HepG2 (cell line): ENCODE results near the gene MFAP3L. TPM values are rescaled to one million over a fixed set of nuclear protein-coding genes. Genes with fewer than 3 reads are reported as not detected.

Source experiments
- ATAC-seq: fragments of 200-7000 bp; cut with Tn5 transposase; 3 replicates; pipeline ENCODE4 v1.9.1; 2020; ENCODE audit warnings: mild to moderate bottlenecking, moderate library complexity
- BruUV-seq: library from RNA; stranded (reverse); fragments of 400-500 nt; replicated peaks from 2 replicates; lab custom pipeline; 2021; lab: Mats Ljungman, UMichigan
- CTCF ChIA-PET: fragments of 300-600 bp; formaldehyde crosslinking; extraction: SDS; loops from one replicate; lab custom pipeline; 2021; ENCODE audit warnings: low total read pairs, inconsistent platforms, low intra/inter-chr PET ratio; lab: Yijun Ruan, JAX
- POLR2A ChIA-PET: fragments of 350-600 bp; sonication (Branson Sonifier 250); formaldehyde crosslinking; loops from one replicate; lab custom pipeline; 2020; ENCODE audit warnings: antibody characterized with exemption, inconsistent platforms; lab: Yijun Ruan, JAX
- DNase-seq: peaks from one replicate; pipeline ENCODE4 v3.0.0-alpha.2; 2015; ENCODE audit warnings: low spot score
- FAIRE-seq: peaks from 3 replicates; lab custom pipeline; 2011; peaks lifted over from hg19 to GRCh38; lab: Jason Lieb, UNC
- H2AFZ ChIP-seq: one replicate; pipeline ENCODE4 v1.6.1; 2011; ENCODE audit warnings: low read length, inconsistent platforms
- H3K27ac ChIP-seq: fragments of 300-600 bp; 3 replicates; pipeline ENCODE4 v1.8.0; 2011; ENCODE audit warnings: mixed run types, mild to moderate bottlenecking, mixed read lengths, low read length, inconsistent platforms; ENCODE audit not compliant: insufficient read depth; ENCODE audit errors: extremely low read length
- H3K27me3 ChIP-seq, 2 experiments: fragments of 200-600 bp in 1 of 2; 2 replicates in 1 of 2; 3 replicates in 1 of 2; pipeline versions ENCODE4 v1.6.0 to v1.8.0; 2011; ENCODE audit warnings: low read length in 2 of 2, mild to moderate bottlenecking in 2 of 2, moderate library complexity in 2 of 2, inconsistent platforms in 1 of 2; ENCODE audit not compliant: insufficient read depth in 2 of 2, control insufficient read depth in 1 of 2
- H3K36me3 ChIP-seq, 2 experiments: fragments of 200-600 bp in 1 of 2; replicated peaks in 1 of 2; 2 replicates in 1 of 2; 3 replicates in 1 of 2; pipeline versions ENCODE4 v1.5.1 to v1.8.0; 2011; ENCODE audit warnings: low read length in 2 of 2, inconsistent platforms in 1 of 2; ENCODE audit not compliant: insufficient read depth in 2 of 2, control insufficient read depth in 1 of 2
- H3K4me1 ChIP-seq: 2 replicates; pipeline ENCODE4 v1.5.1; 2012; ENCODE audit warnings: low read length, inconsistent platforms; ENCODE audit not compliant: insufficient read depth
- H3K4me2 ChIP-seq: 2 replicates; pipeline ENCODE4 v1.6.0; 2011; ENCODE audit warnings: low read depth, low read length, inconsistent platforms
- H3K4me3 ChIP-seq, 3 experiments: fragments of 200-600 bp in 1 of 3; sonication (generic), shearing (Covaris generic) in 1 of 3; replicated peaks in 1 of 3; 2 replicates each; pipeline ENCODE4 v1.5.1; 2011 to 2016; ENCODE audit warnings: low read length in 3 of 3, inconsistent platforms in 2 of 3, low read depth in 2 of 3, mild to moderate bottlenecking in 2 of 3, control low read depth in 1 of 3, mixed read lengths in 1 of 3; ENCODE audit not compliant: insufficient read depth in 1 of 3
- H3K79me2 ChIP-seq: one replicate; pipeline ENCODE4 v1.6.1; 2011; ENCODE audit warnings: low read length, inconsistent platforms; ENCODE audit not compliant: insufficient read depth
- H3K9ac ChIP-seq: 2 replicates; pipeline ENCODE4 v1.6.0; 2011; ENCODE audit warnings: mild to moderate bottlenecking, low read depth, low read length, inconsistent platforms; ENCODE audit not compliant: insufficient read depth
- H3K9me3 ChIP-seq: 2 replicates; pipeline ENCODE4 v1.5.1; 2012; ENCODE audit warnings: mild to moderate bottlenecking, low read length
- H4K20me1 ChIP-seq: 2 replicates; pipeline ENCODE4 v1.6.0; 2011; ENCODE audit warnings: inconsistent platforms, mild to moderate bottlenecking, low read length, moderate library complexity; ENCODE audit not compliant: insufficient read depth
- BRCA1 ChIP-seq: sonication (generic); formaldehyde crosslinking; IDR thresholded peaks from 2 replicates; pipeline ENCODE4 v1.4.0; 2020; ENCODE audit warnings: missing genetic modification reagents
- DNMT1 ChIP-seq: sonication (generic); formaldehyde crosslinking; IDR thresholded peaks from 2 replicates; pipeline ENCODE4 v1.5.1; 2020; ENCODE audit warnings: mild to moderate bottlenecking, missing genetic modification reagents
- GFI1 ChIP-seq: sonication (generic); formaldehyde crosslinking; IDR thresholded peaks from 2 replicates; pipeline ENCODE4 v1.5.0; 2020; ENCODE audit warnings: missing genetic modification reagents, mild to moderate bottlenecking, borderline replicate concordance
- GMEB1 ChIP-seq: sonication (generic); formaldehyde crosslinking; IDR thresholded peaks from 2 replicates; pipeline ENCODE4 v1.5.1; 2020; ENCODE audit warnings: missing genetic modification reagents, mild to moderate bottlenecking, borderline replicate concordance
- HMG20A ChIP-seq: IDR thresholded peaks from 2 replicates; pipeline ENCODE4 v1.6.1; 2016; ENCODE audit warnings: borderline replicate concordance
- IRF2 ChIP-seq: IDR thresholded peaks from 2 replicates; pipeline ENCODE4 v1.6.1; 2018; ENCODE audit warnings: missing genetic modification reagents, missing compliant biosample characterization
- MXD3 ChIP-seq: IDR thresholded peaks from 2 replicates; pipeline ENCODE4 v1.6.1; 2016; ENCODE audit warnings: mild to moderate bottlenecking, missing biosample characterization, missing genetic modification reagents
- NKX3-1 ChIP-seq: sonication (generic); formaldehyde crosslinking; IDR thresholded peaks from 2 replicates; pipeline ENCODE4 v1.5.0; 2020; ENCODE audit warnings: missing genetic modification reagents
- SMARCC2 ChIP-seq: fragments of 450-650 bp; IDR thresholded peaks from 2 replicates; pipeline ENCODE4 v1.6.1; 2017; ENCODE audit warnings: antibody characterized with exemption, mild to moderate bottlenecking
- SP140L ChIP-seq: sonication (generic); formaldehyde crosslinking; IDR thresholded peaks from 2 replicates; pipeline ENCODE4 v1.4.0; 2020; ENCODE audit warnings: missing genetic modification reagents, borderline replicate concordance
- TEF ChIP-seq: sonication (generic); formaldehyde crosslinking; IDR thresholded peaks from 2 replicates; pipeline ENCODE4 v1.5.0; 2020; ENCODE audit warnings: missing genetic modification reagents
- TMF1 ChIP-seq: sonication (generic); formaldehyde crosslinking; IDR thresholded peaks from 2 replicates; pipeline ENCODE4 v1.8.1; 2022; ENCODE audit warnings: low read depth, missing genetic modification reagents
- ZEB1 ChIP-seq: IDR thresholded peaks from 2 replicates; pipeline ENCODE4 v1.6.1; 2012; ENCODE audit warnings: mild to moderate bottlenecking, low read depth, inconsistent platforms; ENCODE audit not compliant: insufficient replicate concordance
- ZNF468 ChIP-seq: sonication (generic); formaldehyde crosslinking; IDR thresholded peaks from 2 replicates; pipeline ENCODE4 v1.8.0; 2022; ENCODE audit warnings: mild to moderate bottlenecking, moderate library complexity, missing genetic modification reagents
- ZNF678 ChIP-seq: sonication (generic); formaldehyde crosslinking; IDR thresholded peaks from 2 replicates; pipeline ENCODE4 v1.4.0; 2020; ENCODE audit warnings: mild to moderate bottlenecking, missing genetic modification reagents
- ZNF800 ChIP-seq: sonication (generic); formaldehyde crosslinking; IDR thresholded peaks from 2 replicates; pipeline ENCODE4 v1.4.0; 2020; ENCODE audit warnings: missing genetic modification reagents
- WGBS: methylation state at CpG from one replicate; pipeline ENCODE4 v1.1.6; 2017; ENCODE audit warnings: low lambda C conversion rate; 5-methylcytosine and 5-hydroxymethylcytosine counted together
- in situ Hi-C: cut with HindIII; loops from 2 replicates; pipeline ENCODE4 v1.10.0; 2017; ENCODE audit warnings: low pct_unique_long_range_greater_than_20kb; ENCODE audit not compliant: extremely low pct_ligation_motif_present
- intact Hi-C: fragments of 100-400 bp; cut with micrococcal nuclease; formaldehyde crosslinking; loops from one replicate; pipeline ENCODE4 v1.10.0; 2022; ENCODE audit not compliant: unreplicated experiment
- polyA plus RNA-seq, 8 experiments: library from polyadenylated mRNA; depleted of rRNA in 3 of 8; stranded (reverse) in 7 of 8; unstranded in 1 of 8; fragments of >200 nt; fragmentation: Illumina TruSeq in 4 of 8; extraction: Trizol in 4 of 8; gene quantifications; 2 replicates each; pipeline versions ENCODE4 v1.2.1 to v1.2.3, GENCODE V29; 2011 to 2016; ENCODE audit warnings: low read depth in 4 of 8, missing spikeins in 1 of 8, mixed read lengths in 1 of 8; ENCODE audit not compliant: insufficient read depth in 1 of 8
- total RNA-seq, 5 experiments: library from RNA; depleted of rRNA; stranded (reverse); fragments of >200 nt; fragmentation: Illumina TruSeq; extraction: Trizol; gene quantifications; 2 replicates each; pipeline ENCODE4 v1.2.3, GENCODE V29; 2016; ENCODE audit warnings: low read depth in 1 of 5

Gene MFAP3L
- total and polyA plus RNA-seq, 2 of the 13 experiments (the other 11 are each of a cell fraction or from before 2014, with no cell fraction given), result 1.5 to 3.6 TPM

- CTCF ChIA-PET, result no interaction called here
- no peak for ATAC-seq
- no peaks in the 10 kb centered on the region for H4K20me1 ChIP-seq
- WGBS, result 55% methylated on average over 5 of the region's 5 CpGs
- no peak overlapping the region for H2AFZ ChIP-seq
- no TSS peak for BruUV-seq
- H3K36me3 ChIP-seq, result no peaks in the 10 kb centered on the region
- no peak for DNase-seq
- TF ChIP-seq IRF2 (CRISPR knock-in tag) (no peak), SMARCC2 (no peak), ZNF678 (CRISPR knock-in tag) (no peak), MXD3 (CRISPR knock-in tag) (no peak), BRCA1 (CRISPR knock-in tag) (no peak), DNMT1 (CRISPR knock-in tag) (no peak), ZNF468 (no peak)
- no peaks in the 10 kb centered on the region for H3K9me3 ChIP-seq
- no peak overlapping the region for H3K9ac ChIP-seq
- intact Hi-C loops, result no loop called here
- in situ Hi-C loops, result no loop called here
- no peaks in the 10 kb centered on the region; the same call in 1 of the 2 replicates for H3K4me1 ChIP-seq
- POLR2A ChIA-PET, result no interaction called here
- H3K27me3 ChIP-seq, result no peaks in the 10 kb centered on the region
- H3K27ac ChIP-seq, result no peak overlapping the region
- no peak for FAIRE-seq
- H3K4me2 ChIP-seq, result no peak overlapping the region
- H3K4me3 ChIP-seq, result no peak overlapping the region
- no peaks in the 10 kb centered on the region for H3K79me2 ChIP-seq
Observed at GRCh38 chr4:169941141-169941540, 85.1 kb downstream of the MFAP3L start.

GRCh38 chr4:169940460-169940859 is 85.7 kb downstream of the MFAP3L start:
- WGBS, result 4% methylated on average over 5 of the region's 8 CpGs
- CTCF ChIA-PET, result no interaction called here
- BruUV-seq, result no TSS peak
- Histone ChIP-seq H2AFZ (no peak overlapping the region), H3K27ac (no peak overlapping the region), H3K4me3 (no peak overlapping the region), H3K9ac (no peak overlapping the region), H3K4me2 (no peak overlapping the region), H3K79me2 (no peaks in the 10 kb centered on the region), H3K4me1 (no peaks in the 10 kb centered on the region; the same call in 1 of the 2 replicates), H3K9me3 (no peaks in the 10 kb centered on the region), H3K27me3 (no peaks in the 10 kb centered on the region), H4K20me1 (no peaks in the 10 kb centered on the region)
- in situ Hi-C loops, result no loop called here
- DNase-seq, result no peak
- POLR2A ChIA-PET, result no interaction called here
- ATAC-seq, result peak; percentile 81
- FAIRE-seq, result no peak
- intact Hi-C loops, result no loop called here
- TF ChIP-seq SP140L (no peak), TEF (CRISPR knock-in tag) (no peak), NKX3-1 (no peak), TMF1 (CRISPR knock-in tag) (no peak), ZEB1 (no peak), GMEB1 (CRISPR knock-in tag) (no peak), GFI1 (CRISPR knock-in tag) (no peak), ZNF800 (CRISPR knock-in tag) (no peak), HMG20A (CRISPR knock-in tag) (no peak)
- TF ChIP-seq, all 625 proteins: peak for 0
- H3K36me3 ChIP-seq, result no peaks in the 10 kb centered on the region
